NB4 (cell line): ENCODE results near the gene BACH2.

Source experiments
- DNase-seq: peaks from one replicate; pipeline ENCODE4 v3.0.0; 2010; ENCODE audit warnings: low read depth
- H3K4me3 ChIP-seq: one replicate; pipeline ENCODE4 v1.5.1; 2011; ENCODE audit warnings: mild to moderate bottlenecking, low read depth, low read length, moderate library complexity
- CTCF ChIP-seq: IDR thresholded peaks from one replicate; pipeline ENCODE4 v1.5.1; 2012; ENCODE audit warnings: low read depth, low read length
- MYC ChIP-seq: IDR thresholded peaks from 2 replicates; pipeline ENCODE4 v1.6.1; 2011; ENCODE audit warnings: low read depth, low read length
- POLR2A ChIP-seq: IDR thresholded peaks from 2 replicates; pipeline ENCODE4 v1.6.1; 2011; ENCODE audit warnings: mild to moderate bottlenecking; ENCODE audit not compliant: insufficient read length; ENCODE audit errors: extremely low read depth
- TF ChIP-seq, protein P1 (sequence below): IDR thresholded peaks from 2 replicates; pipeline ENCODE4 v1.6.1; 2011; ENCODE audit warnings: low read depth, low read length

Gene BACH2

DNA sequence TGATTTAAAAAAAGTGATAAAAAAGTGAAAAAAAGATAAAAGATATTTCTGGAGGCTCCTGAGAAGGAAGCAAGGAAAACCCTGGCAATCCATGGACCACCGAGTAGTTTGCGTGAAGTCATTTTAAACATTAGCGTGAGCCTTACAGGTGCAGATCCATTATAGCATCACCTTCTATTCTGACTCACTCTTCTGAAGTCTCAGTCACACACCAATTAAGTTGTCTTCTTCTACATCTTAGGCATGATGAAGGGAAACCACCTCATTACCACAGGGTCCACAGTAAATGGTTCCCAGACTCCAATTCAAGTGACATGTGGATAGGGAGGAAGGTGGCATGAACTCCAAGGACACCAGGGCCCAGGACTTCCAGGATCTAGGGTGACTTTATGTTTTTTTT lies 303.2 kb downstream of the BACH2 start:
- no peak for DNase-seq
- H3K4me3 ChIP-seq, result no peak overlapping the region
- TF ChIP-seq, protein P1, sequence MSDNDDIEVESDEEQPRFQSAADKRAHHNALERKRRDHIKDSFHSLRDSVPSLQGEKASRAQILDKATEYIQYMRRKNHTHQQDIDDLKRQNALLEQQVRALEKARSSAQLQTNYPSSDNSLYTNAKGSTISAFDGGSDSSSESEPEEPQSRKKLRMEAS, result no peak
- TF ChIP-seq CTCF, result no peak
- no peak for TF ChIP-seq POLR2A
- TF ChIP-seq MYC, result no peak

DNA sequence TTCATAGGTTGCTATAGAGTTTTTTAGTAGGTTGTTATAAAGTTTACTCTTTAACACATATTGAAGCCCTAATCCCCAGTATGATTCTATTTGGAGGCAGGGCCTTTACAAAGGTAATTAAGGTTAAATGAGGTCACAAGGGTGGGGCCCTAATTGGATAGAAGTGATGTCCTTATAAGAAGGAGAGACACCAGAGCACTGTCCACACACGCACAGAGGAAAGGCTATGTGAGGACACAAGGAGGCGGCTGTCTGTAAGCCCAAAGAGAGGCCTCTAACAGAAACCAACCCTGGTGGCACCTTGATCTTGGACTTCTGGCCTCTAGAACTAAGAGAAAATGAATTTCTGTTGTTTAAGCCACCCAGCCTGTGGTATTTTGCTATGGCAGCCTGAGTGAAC lies 303.8 kb downstream of the BACH2 start:
- H3K4me3 ChIP-seq, result no peak overlapping the region
- DNase-seq, result no peak
- TF ChIP-seq, protein P1, result no peak
- TF ChIP-seq POLR2A (no peak), MYC (no peak), CTCF (no peak)

- no peak for TF ChIP-seq MYC
- no peak for TF ChIP-seq CTCF
- TF ChIP-seq, protein P1, result no peak
- TF ChIP-seq POLR2A, result no peak
- no peak for DNase-seq
- no peak overlapping the region for H3K4me3 ChIP-seq
Measured at GRCh38 chr6:89989742-89990141, 306.9 kb downstream of the BACH2 start.

DNA sequence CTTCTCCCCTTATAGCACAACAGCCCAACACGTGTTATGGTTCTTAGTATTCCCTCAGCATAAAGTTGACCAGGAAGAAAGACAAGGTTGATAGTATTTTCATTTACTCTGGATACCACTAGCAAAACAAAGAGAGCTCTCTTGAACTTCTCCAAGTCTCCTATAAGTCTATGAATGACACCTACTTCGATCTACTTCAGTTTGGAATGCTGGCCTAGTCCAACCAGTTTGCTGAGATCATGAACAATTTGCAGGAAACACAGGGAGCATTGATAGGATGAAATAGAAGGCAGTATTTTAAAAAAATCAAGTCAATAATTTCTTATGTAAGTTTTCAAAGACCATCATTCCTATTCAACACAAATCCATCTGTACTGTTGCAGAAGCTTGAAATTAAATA lies 308.8 kb downstream of the BACH2 start:
- no peak for DNase-seq
- no peak overlapping the region for H3K4me3 ChIP-seq
- TF ChIP-seq, protein P1, result no peak
- TF ChIP-seq CTCF, result no peak
- TF ChIP-seq POLR2A, result no peak
- no peak for TF ChIP-seq MYC

DNA sequence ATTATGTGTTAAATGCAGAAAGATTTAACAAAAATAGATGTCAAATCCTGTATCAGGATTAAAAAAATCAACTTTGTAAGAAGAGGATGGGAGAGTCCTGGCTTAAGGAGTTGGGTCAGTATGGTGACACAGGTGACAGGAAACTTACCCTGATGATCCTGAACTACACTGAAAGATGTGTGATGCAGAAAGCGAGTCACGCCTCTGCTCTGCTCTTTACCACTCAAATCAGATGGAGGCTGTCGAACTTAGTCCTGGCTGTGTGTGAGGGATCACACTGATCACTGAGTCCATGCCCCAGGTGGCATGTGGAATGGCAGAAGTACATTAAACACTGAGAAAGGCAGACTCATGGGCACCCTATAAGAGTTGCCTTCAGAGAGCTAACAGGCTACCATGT lies 309.5 kb downstream of the BACH2 start:
- TF ChIP-seq, protein P1, result no peak
- TF ChIP-seq CTCF, result no peak
- TF ChIP-seq POLR2A, result no peak
- no peak for TF ChIP-seq MYC
- DNase-seq, result no peak
- H3K4me3 ChIP-seq, result no peak overlapping the region

DNA sequence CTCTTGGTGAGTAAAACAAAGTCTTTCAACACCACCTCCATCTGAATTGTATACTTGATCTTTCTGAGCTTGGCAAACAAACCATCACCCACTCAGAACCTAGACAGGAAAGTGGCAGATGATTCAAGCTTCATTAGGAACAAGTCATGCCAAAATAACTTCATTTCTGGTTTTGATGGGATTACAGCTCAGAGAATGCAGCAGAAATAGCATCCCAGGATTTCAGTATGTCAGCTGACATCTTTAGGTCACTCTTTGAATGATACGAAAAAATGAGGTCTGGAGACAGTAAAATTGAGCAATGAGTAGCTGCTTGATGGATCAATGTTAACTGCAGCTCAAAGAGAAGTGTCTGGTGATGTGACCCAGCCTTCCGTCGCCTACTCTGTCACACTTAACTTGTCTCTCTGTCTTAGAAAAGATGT lies 310.0 kb downstream of the BACH2 start:
- TF ChIP-seq MYC (no peak), CTCF (no peak)
- no peak overlapping the region for H3K4me3 ChIP-seq
- DNase-seq, result no peak
